ENCODE results near the gene ALDH3B2. TPM values are rescaled to one million over a fixed set of nuclear protein-coding genes. Genes with fewer than 3 reads are reported as not detected.
"Not testable (repeated sequence)": the region's sequence is repeated elsewhere in the genome, so short reads cannot be mapped to it uniquely, and the experiment has no call there.

The ALDH3B2 gene
- total and polyA plus RNA-seq, 2 donors (not counting 1 experiment from before 2014, with no cell fraction given): 0.09 TPM; not detected in 1

DNA sequence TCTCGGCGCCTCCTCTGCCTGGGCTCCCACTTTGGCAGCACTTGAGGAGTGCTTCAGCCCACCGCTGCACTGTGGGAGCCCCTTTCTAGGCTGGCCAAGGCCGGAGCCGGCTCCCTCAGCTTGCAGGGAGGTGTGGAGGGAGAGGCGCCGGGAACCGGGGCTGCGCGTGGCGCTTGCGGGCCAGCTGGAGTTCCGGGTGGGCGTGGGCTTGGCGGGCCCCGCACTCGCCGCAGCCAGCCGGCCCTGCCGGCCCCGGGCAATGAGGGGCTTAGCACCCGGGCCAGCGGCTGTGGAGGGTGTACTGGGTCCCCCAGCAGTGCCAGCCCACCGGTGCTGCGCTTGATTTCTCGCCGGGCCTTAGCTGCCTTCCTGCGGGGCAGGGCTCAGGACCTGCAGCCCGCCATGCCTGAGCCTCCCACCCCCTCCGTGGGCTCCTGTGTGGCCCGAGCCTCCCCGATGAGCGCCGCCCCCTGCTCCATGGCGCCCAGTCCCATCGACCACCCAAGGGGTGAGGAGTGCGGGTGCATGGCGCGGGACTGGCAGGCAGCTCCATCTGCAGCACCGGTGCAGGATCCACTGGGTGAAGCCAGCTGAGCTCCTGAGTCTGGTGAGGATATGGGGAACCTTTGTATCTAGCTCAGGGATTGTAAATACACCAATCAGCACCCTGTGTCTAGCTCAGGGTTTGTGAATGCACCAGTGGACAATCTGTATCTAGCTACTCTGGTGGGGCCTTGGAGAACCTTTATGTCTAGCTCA, 55.3 kb downstream of the ALDH3B2 start:
- peaks cover 31% of the 10 kb centered on the region for H3K4me1 Mint-ChIP-seq
- H2AFZ ChIP-seq (ENCODE audit: insufficient read depth, low read depth, low read length, poor library complexity, severe bottlenecking); H3K4me3 ChIP-seq (ENCODE audit: control extremely low read depth in 1 of 5, extremely low read depth in 1 of 5, insufficient read depth in 1 of 5, low read depth in 2 of 5, low read length in 4 of 5); H4K20me1 ChIP-seq (ENCODE audit: control insufficient read depth, insufficient read depth, low read length, poor library complexity, severe bottlenecking); H3K9me3 ChIP-seq (ENCODE audit: control extremely low read depth in 1 of 3, control insufficient read depth in 2 of 3, insufficient read depth in 1 of 3, low read length in 2 of 3); H3K4me3 Mint-ChIP-seq; H3K27me3 ChIP-seq (replicated peaks in 1 of 4; ENCODE audit: control extremely low read depth in 1 of 4, control insufficient read depth in 3 of 4, insufficient read depth in 4 of 4, low read length in 3 of 4); H3K4me2 ChIP-seq (replicated peaks; ENCODE audit: low read depth, low read length, poor library complexity, severe bottlenecking); H3K27ac Mint-ChIP-seq; DNase-seq; H3K9me3 Mint-ChIP-seq (ENCODE audit: insufficient read depth); H3K27me3 Mint-ChIP-seq; H3K27ac ChIP-seq (ENCODE audit: low read length in 2 of 2); POLR2A ChIA-PET; H3K79me2 ChIP-seq (ENCODE audit: control insufficient read depth, insufficient read depth, low read length); ATAC-seq (ENCODE audit: low read depth); H3K36me3 ChIP-seq (replicated peaks in 1 of 2; ENCODE audit: control extremely low read depth in 1 of 2, control insufficient read depth in 1 of 2, extremely low read depth in 1 of 2, insufficient read depth in 2 of 2, low read length in 1 of 2); H3K9ac ChIP-seq (ENCODE audit: low read length); intact Hi-C loops (cut with micrococcal nuclease): not testable (repeated sequence)
- CTCF ChIA-PET: interaction anchor here (1.0 to 8.0 kb wide), 4 partner anchors 10 to 47 kb away, joined by 3 to 85 read pairs (median 3); partner anchors contain the start of gene NUDT8
- WGBS (ENCODE audit: insufficient coverage): 96% methylated on average over 36 of the region's 40 CpGs
- peaks cover 23 to 25% of the 10 kb centered on the region in 2 donors for H3K4me1 ChIP-seq (ENCODE audit: control insufficient read depth in 2 of 2, insufficient read depth in 2 of 2, low read length in 2 of 2)

GRCh38 chr11:67617243-67617953, 57.0 kb downstream of the ALDH3B2 start:
- H3K27ac ChIP-seq (ENCODE audit: low read length in 2 of 2): no peak overlapping the region
- no peaks in the 10 kb centered on the region for H3K79me2 ChIP-seq (ENCODE audit: control insufficient read depth, insufficient read depth, low read length)
- H3K36me3 ChIP-seq (replicated peaks in 1 of 2; ENCODE audit: control extremely low read depth in 1 of 2, control insufficient read depth in 1 of 2, extremely low read depth in 1 of 2, insufficient read depth in 2 of 2, low read length in 1 of 2): peaks cover 0 to 4% of the 10 kb centered on the region in 2 experiments
- CTCF ChIA-PET: interaction anchor here (0.6 to 8.0 kb wide), 3 partner anchors 11 to 44 kb away, joined by 3 to 85 read pairs (median 3); partner anchors contain the start of gene NUDT8
- H3K4me2 ChIP-seq (replicated peaks; ENCODE audit: low read depth, low read length, poor library complexity, severe bottlenecking): no peak overlapping the region
- DNase-seq: no peak
- 93% methylated on average over 3 of the region's 7 CpGs for WGBS (ENCODE audit: insufficient coverage)
- Mint-ChIP-seq H3K27me3 (no peaks in the 10 kb centered on the region), H3K9me3 (ENCODE audit: insufficient read depth) (no peaks in the 10 kb centered on the region), H3K4me3 (peak overlapping the region; percentile 14), H3K4me1 (peaks cover 44% of the 10 kb centered on the region), H3K27ac (peak overlapping the region; percentile 21)
- peaks cover 32 to 38% of the 10 kb centered on the region in 2 donors for H3K4me1 ChIP-seq (ENCODE audit: control insufficient read depth in 2 of 2, insufficient read depth in 2 of 2, low read length in 2 of 2)
- H2AFZ ChIP-seq (ENCODE audit: insufficient read depth, low read depth, low read length, poor library complexity, severe bottlenecking): no peak overlapping the region
- no peak overlapping the region for H3K9ac ChIP-seq (ENCODE audit: low read length)
- no peaks in the 10 kb centered on the region for H3K9me3 ChIP-seq (ENCODE audit: control extremely low read depth in 1 of 3, control insufficient read depth in 2 of 3, insufficient read depth in 1 of 3, low read length in 2 of 3)
- no peaks in the 10 kb centered on the region for H3K27me3 ChIP-seq (replicated peaks in 1 of 4; ENCODE audit: control extremely low read depth in 1 of 4, control insufficient read depth in 3 of 4, insufficient read depth in 4 of 4, low read length in 3 of 4)
- H4K20me1 ChIP-seq (ENCODE audit: control insufficient read depth, insufficient read depth, low read length, poor library complexity, severe bottlenecking): no peaks in the 10 kb centered on the region
- no peak for TF ChIP-seq EZH2 (IDR thresholded peaks at IDR 0.05; ENCODE audit: borderline replicate concordance, insufficient read depth, low read depth, low read length, poor library complexity, severe bottlenecking)
- TF ChIP-seq, protein P1, sequence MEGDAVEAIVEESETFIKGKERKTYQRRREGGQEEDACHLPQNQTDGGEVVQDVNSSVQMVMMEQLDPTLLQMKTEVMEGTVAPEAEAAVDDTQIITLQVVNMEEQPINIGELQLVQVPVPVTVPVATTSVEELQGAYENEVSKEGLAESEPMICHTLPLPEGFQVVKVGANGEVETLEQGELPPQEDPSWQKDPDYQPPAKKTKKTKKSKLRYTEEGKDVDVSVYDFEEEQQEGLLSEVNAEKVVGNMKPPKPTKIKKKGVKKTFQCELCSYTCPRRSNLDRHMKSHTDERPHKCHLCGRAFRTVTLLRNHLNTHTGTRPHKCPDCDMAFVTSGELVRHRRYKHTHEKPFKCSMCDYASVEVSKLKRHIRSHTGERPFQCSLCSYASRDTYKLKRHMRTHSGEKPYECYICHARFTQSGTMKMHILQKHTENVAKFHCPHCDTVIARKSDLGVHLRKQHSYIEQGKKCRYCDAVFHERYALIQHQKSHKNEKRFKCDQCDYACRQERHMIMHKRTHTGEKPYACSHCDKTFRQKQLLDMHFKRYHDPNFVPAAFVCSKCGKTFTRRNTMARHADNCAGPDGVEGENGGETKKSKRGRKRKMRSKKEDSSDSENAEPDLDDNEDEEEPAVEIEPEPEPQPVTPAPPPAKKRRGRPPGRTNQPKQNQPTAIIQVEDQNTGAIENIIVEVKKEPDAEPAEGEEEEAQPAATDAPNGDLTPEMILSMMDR (IDR thresholded peaks at IDR 0.05): no peak
- intact Hi-C loops (cut with micrococcal nuclease): no loop called here
- POLR2A ChIA-PET: interaction anchor here (0.5 kb wide), 1 partner anchor 223 kb away, joined by 4 read pairs; no protein-coding TSS in a partner anchor
- ATAC-seq (ENCODE audit: low read depth): no peak
- H3K4me3 ChIP-seq (ENCODE audit: control extremely low read depth in 1 of 5, extremely low read depth in 1 of 5, insufficient read depth in 1 of 5, low read depth in 2 of 5, low read length in 4 of 5): no peak overlapping the region
